Chondrocyte (in vitro differentiated cells): ENCODE results near the gene CENPQ. TPM values are rescaled to one million over a fixed set of nuclear protein-coding genes. Genes with fewer than 3 reads are reported as not detected.

Experiments
- DNase-seq: peaks from one replicate; pipeline ENCODE4 v3.0.0; 2021; ENCODE audit warnings: mixed read lengths, low spot score
- H3K27ac Mint-ChIP-seq: one replicate; pipeline ENCODE4 v1.8.0; 2021; ENCODE audit warnings: mild to moderate bottlenecking, moderate library complexity, mixed read lengths; ENCODE audit not compliant: unreplicated experiment
- H3K27me3 Mint-ChIP-seq: 2 replicates; pipeline ENCODE4 v1.8.0; 2021; ENCODE audit warnings: low read depth, mixed read lengths
- H3K36me3 Mint-ChIP-seq: 2 replicates; pipeline ENCODE4 v1.8.0; 2021; ENCODE audit warnings: low read depth, mixed read lengths
- H3K4me1 Mint-ChIP-seq: 2 replicates; pipeline ENCODE4 v1.8.0; 2021; ENCODE audit warnings: low read depth, mild to moderate bottlenecking, mixed read lengths
- H3K4me3 Mint-ChIP-seq: one replicate; pipeline ENCODE4 v1.8.0; 2021; ENCODE audit warnings: mild to moderate bottlenecking, moderate library complexity, mixed read lengths; ENCODE audit not compliant: unreplicated experiment
- H3K9me3 Mint-ChIP-seq: 2 replicates; pipeline ENCODE4 v1.8.0; 2021; ENCODE audit warnings: low read depth, mixed read lengths
- total RNA-seq: library from RNA; stranded (reverse); gene quantifications from 3 replicates; pipeline ENCODE4 v1.2.1, GENCODE V29; 2021
- TF ChIP-seq, protein P1 (sequence below): fragments of 200-600 bp; sonication (generic); IDR thresholded peaks from 2 replicates; pipeline ENCODE4 v1.5.0; 2021; ENCODE audit warnings: antibody characterized with exemption, mild to moderate bottlenecking, moderate library complexity

CENPQ gene
- total RNA-seq, 1 donor from 2014 or later, result 2.6 TPM

DNA sequence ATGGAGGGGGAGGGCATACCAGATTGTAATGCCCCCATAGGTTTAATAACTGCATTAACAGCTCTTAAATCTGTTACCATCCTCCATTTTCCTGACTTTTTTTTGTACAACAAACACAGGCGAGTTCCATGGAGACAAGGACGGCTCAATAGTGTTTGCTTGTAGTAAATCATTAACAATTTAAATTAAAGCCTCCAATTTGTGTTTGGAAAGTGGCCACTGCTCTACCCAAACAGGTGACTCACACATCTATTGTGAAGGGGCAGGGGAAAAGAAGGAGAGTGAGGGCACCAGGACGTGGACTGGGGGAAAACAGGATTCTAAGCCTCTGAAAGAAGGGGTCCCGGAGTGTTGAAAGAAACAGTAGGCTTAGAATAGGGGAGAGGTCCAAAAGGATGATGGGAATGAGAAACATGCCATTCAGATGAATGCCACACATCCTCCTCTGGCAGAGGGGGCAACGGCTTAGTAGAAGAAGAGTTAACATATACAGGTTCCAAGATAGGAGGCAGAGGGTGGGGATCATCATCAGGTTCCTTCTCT is 43.5 kb downstream of the CENPQ start:
- Mint-ChIP-seq H3K27me3 (peaks cover 6% of the 10 kb centered on the region), H3K36me3 (no peaks in the 10 kb centered on the region), H3K4me3 (no peak overlapping the region), H3K9me3 (peaks cover 16% of the 10 kb centered on the region), H3K27ac (no peak overlapping the region), H3K4me1 (no peaks in the 10 kb centered on the region)
- DNase-seq, result no peak
- TF ChIP-seq, protein P1, sequence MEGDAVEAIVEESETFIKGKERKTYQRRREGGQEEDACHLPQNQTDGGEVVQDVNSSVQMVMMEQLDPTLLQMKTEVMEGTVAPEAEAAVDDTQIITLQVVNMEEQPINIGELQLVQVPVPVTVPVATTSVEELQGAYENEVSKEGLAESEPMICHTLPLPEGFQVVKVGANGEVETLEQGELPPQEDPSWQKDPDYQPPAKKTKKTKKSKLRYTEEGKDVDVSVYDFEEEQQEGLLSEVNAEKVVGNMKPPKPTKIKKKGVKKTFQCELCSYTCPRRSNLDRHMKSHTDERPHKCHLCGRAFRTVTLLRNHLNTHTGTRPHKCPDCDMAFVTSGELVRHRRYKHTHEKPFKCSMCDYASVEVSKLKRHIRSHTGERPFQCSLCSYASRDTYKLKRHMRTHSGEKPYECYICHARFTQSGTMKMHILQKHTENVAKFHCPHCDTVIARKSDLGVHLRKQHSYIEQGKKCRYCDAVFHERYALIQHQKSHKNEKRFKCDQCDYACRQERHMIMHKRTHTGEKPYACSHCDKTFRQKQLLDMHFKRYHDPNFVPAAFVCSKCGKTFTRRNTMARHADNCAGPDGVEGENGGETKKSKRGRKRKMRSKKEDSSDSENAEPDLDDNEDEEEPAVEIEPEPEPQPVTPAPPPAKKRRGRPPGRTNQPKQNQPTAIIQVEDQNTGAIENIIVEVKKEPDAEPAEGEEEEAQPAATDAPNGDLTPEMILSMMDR, result no peak

DNA sequence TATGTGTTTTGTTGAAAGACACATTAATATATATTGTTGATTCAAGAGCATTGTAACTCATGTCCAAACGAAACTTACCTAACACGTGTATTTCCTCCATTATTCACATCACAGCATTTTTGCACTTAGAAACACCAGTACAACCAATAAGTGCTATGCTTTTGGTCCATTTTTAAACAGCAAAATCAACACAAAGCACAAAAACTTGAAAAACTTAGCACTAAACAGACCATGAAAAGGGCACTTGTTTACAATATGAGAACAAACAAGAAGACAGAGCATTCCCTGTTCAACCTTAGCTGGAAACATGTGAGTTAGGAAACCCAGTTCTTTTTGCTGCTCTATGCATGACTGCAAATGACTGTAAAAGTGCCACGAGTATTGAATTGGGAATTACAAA is 46.2 kb downstream of the CENPQ start:
- TF ChIP-seq, protein P1, result no peak
- no peak overlapping the region for H3K27ac Mint-ChIP-seq
- H3K4me3 Mint-ChIP-seq, result no peak overlapping the region
- H3K4me1 Mint-ChIP-seq, result peaks cover 5% of the 10 kb centered on the region
- DNase-seq, result no peak
- peaks cover 4% of the 10 kb centered on the region for H3K27me3 Mint-ChIP-seq
- no peaks in the 10 kb centered on the region for H3K36me3 Mint-ChIP-seq
- peaks cover 16% of the 10 kb centered on the region for H3K9me3 Mint-ChIP-seq

DNA sequence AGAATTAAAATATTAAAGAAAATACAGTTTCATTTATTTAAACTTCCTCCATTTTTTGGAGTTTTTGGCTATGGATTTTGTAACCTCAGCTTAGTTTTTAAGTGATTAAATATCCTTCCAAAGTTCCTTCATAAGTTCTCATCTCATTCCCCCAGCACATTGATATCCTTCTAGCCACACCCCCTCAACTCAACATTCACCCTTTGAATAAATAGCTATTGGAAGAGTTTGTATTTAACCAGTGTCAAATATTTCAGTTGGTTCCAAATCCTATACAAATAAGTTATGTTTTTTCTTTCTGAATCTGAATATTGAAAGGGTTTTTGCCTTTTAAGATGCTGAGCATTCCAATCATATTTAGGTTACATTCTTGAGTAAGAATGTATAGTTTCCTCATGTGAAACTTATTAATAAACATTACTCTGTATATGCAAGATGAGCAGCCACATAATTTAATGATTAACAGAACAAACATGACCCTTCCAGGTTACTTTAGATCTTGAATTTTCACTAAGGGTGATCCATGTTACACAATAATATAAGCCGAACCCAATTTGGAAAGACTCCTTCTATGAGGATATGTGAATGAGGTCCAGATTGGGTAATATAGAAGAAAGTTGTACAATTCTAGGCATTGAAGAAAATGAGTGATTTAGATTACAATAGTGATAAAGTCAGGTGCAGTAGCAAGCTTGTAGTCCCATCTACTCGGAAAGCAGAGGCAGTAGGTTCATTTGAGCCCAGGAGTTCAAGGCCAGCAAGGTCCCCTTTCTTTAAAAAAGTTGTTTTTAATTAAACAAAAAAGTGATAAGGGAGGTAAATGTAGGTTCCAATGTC is 50.2 kb downstream of the CENPQ start:
- no peak for DNase-seq
- Mint-ChIP-seq H3K27me3 (peaks cover 4% of the 10 kb centered on the region), H3K9me3 (peaks cover 10% of the 10 kb centered on the region), H3K4me1 (peaks cover 5% of the 10 kb centered on the region), H3K27ac (no peak overlapping the region), H3K36me3 (no peaks in the 10 kb centered on the region), H3K4me3 (no peak overlapping the region)
- TF ChIP-seq, protein P1, result no peak

DNA sequence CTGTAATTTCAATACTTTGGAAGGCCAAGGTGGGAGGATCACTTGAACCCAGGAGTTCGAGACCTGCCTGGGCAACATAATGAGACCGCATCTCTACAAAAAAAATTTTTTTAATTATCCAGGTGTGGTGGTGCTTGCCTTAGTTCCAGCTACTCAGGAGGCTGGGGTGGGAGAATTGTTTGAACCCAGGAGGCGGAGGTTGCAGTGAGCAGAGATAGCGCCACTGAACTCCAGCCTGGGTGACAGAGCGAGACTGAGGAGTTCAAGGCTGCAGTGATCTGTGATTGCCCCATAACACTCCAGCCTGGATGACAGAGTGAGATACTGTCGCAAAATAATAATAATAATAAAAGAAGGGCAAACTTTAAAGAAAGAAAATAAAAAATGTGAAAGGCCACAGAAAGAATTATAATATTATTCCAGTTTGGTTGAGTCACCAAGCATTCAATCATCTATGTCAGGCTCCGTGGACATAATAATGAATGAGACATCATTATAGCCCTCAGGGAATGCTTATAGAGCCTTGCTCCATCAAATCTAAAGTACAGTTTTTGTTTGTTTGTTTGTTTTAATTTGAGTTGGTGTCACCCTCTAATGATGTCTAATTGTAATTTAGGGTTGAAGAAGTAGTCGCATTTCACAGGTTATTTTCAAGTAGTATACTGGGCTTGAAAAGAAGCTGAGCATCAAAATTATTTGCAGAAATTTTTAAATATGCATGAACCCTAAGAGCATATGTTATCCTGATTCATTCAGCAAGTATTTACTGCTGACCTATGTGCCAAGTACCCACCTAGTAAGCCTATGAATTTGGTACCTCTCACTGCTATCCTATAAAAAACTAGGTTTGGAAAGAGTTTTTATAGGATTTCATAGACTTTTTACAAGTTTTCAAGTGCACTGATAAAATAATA is 51.7 kb downstream of the CENPQ start:
- no peak overlapping the region for H3K4me3 Mint-ChIP-seq
- H3K27ac Mint-ChIP-seq, result no peak overlapping the region
- peaks cover 5% of the 10 kb centered on the region for H3K4me1 Mint-ChIP-seq
- peaks cover 2% of the 10 kb centered on the region for H3K27me3 Mint-ChIP-seq
- TF ChIP-seq, protein P1, result no peak
- H3K36me3 Mint-ChIP-seq, result no peaks in the 10 kb centered on the region
- peaks cover 2% of the 10 kb centered on the region for H3K9me3 Mint-ChIP-seq
- DNase-seq, result no peak
